GM12878 (cell line): ENCODE results near the gene CLDN15.

Experiments
- EZH2 ChIP-seq: IDR thresholded peaks from 2 replicates; pipeline ENCODE4 v1.6.1; 2012; ENCODE audit warnings: low read depth, mild to moderate bottlenecking, control low read depth, inconsistent platforms, low read length, borderline replicate concordance; ENCODE audit not compliant: control insufficient read depth
- PBX3 ChIP-seq: IDR thresholded peaks from 2 replicates; pipeline ENCODE4 v1.6.1; 2011; ENCODE audit warnings: mild to moderate bottlenecking, low read depth, low read length, moderate library complexity; ENCODE audit not compliant: insufficient replicate concordance
- PML ChIP-seq: IDR thresholded peaks from 2 replicates; pipeline ENCODE4 v1.6.1; 2012; ENCODE audit warnings: low read length, inconsistent platforms
- POLR2A ChIP-seq: IDR thresholded peaks from 2 replicates; pipeline ENCODE4 v1.6.1; 2011; ENCODE audit warnings: low read depth, mild to moderate bottlenecking, low read length
- RCOR1 ChIP-seq: conservative IDR thresholded peaks from 2 replicates; pipeline ENCODE4 v1.6.1; 2012; ENCODE audit warnings: low read depth, low read length, improper control_type of control experiment
- SMC3 ChIP-seq: IDR thresholded peaks from 2 replicates; pipeline ENCODE4 v1.6.1; 2011; ENCODE audit warnings: low read length, improper control_type of control experiment, borderline replicate concordance
- TCF7 ChIP-seq: IDR thresholded peaks from 2 replicates; pipeline ENCODE4 v1.6.1; 2014; ENCODE audit warnings: antibody characterized with exemption, borderline replicate concordance

- TF ChIP-seq PBX3: no peak
- no peak for TF ChIP-seq RCOR1
- no peak for TF ChIP-seq SMC3
- TF ChIP-seq EZH2: no peak
- TF ChIP-seq PML: no peak
- TF ChIP-seq POLR2A: no peak
- no peak for TF ChIP-seq TCF7
Observed at GRCh38 chr7:101241443-101242349, 4.1 kb upstream of the CLDN15 start.
